Thyroid gland (tissue), 4 donors: Measurements from ENCODE around the gene CENPF. TPM values are rescaled to one million over a fixed set of nuclear protein-coding genes. Genes with fewer than 3 reads are reported as not detected.

Experiments used
- DNase-seq, 2 donors: peaks; one replicate each; pipeline ENCODE4 v3.0.0-alpha.2; 2019
- H3K27ac ChIP-seq, 3 donors: fragments of 200-600 bp; sonication (generic); 1 replicate in 2 of 3; 2 replicates in 1 of 3; pipeline ENCODE4 v1.5.1; 2016 to 2019; ENCODE audit warnings: mild to moderate bottlenecking in 1 of 3, moderate library complexity in 1 of 3
- H3K27me3 ChIP-seq: fragments of 200-600 bp; sonication (generic); one replicate; pipeline ENCODE4 v1.5.1; 2019
- H3K36me3 ChIP-seq, 2 donors: fragments of 200-600 bp; sonication (generic); one replicate each; pipeline ENCODE4 v1.5.1; 2016 to 2019
- H3K4me1 ChIP-seq, 2 donors: fragments of 200-600 bp; sonication (generic); one replicate each; pipeline ENCODE4 v1.5.1; 2017 to 2019
- H3K4me3 ChIP-seq, 3 donors: fragments of 200-600 bp; sonication (generic); replicated peaks in 1 of 3; 1 replicate in 2 of 3; 2 replicates in 1 of 3; pipeline ENCODE4 v1.5.1; 2016; ENCODE audit warnings: mild to moderate bottlenecking in 1 of 3
- H3K9me3 ChIP-seq: fragments of 200-600 bp; sonication (generic); one replicate; pipeline ENCODE4 v1.5.1; 2017
- CTCF ChIP-seq, 6 experiments: fragments of 200-600 bp in 3 of 6; fragments of 450-650 bp in 3 of 6; sonication (generic) in 3 of 6; IDR thresholded peaks; one replicate each; pipeline ENCODE4 v1.5.1; 2016 to 2019; ENCODE audit warnings: antibody characterized with exemption in 6 of 6, mild to moderate bottlenecking in 2 of 6, inconsistent platforms in 1 of 6, moderate library complexity in 1 of 6
- POLR2A ChIP-seq, 2 donors: fragments of 450-650 bp; IDR thresholded peaks; one replicate each; pipeline ENCODE4 v1.6.1; 2017; ENCODE audit warnings: antibody characterized with exemption in 2 of 2, mild to moderate bottlenecking in 2 of 2, moderate library complexity in 1 of 2
- WGBS, 2 donors: methylation state at CpG; one replicate each; pipeline ENCODE4 v1.1.5; 2017; 5-methylcytosine and 5-hydroxymethylcytosine counted together
- intact Hi-C: fragments of 100-400 bp; cut with DNase I; formaldehyde crosslinking; loops from one replicate; pipeline ENCODE4 v1.15.1; 2023
- total RNA-seq, 4 donors: library from RNA; depleted of rRNA; stranded (reverse); fragments of >200 nt; gene quantifications; one replicate each; pipeline ENCODE4 v1.2.3, GENCODE V29; 2016

CENPF gene, protein sequence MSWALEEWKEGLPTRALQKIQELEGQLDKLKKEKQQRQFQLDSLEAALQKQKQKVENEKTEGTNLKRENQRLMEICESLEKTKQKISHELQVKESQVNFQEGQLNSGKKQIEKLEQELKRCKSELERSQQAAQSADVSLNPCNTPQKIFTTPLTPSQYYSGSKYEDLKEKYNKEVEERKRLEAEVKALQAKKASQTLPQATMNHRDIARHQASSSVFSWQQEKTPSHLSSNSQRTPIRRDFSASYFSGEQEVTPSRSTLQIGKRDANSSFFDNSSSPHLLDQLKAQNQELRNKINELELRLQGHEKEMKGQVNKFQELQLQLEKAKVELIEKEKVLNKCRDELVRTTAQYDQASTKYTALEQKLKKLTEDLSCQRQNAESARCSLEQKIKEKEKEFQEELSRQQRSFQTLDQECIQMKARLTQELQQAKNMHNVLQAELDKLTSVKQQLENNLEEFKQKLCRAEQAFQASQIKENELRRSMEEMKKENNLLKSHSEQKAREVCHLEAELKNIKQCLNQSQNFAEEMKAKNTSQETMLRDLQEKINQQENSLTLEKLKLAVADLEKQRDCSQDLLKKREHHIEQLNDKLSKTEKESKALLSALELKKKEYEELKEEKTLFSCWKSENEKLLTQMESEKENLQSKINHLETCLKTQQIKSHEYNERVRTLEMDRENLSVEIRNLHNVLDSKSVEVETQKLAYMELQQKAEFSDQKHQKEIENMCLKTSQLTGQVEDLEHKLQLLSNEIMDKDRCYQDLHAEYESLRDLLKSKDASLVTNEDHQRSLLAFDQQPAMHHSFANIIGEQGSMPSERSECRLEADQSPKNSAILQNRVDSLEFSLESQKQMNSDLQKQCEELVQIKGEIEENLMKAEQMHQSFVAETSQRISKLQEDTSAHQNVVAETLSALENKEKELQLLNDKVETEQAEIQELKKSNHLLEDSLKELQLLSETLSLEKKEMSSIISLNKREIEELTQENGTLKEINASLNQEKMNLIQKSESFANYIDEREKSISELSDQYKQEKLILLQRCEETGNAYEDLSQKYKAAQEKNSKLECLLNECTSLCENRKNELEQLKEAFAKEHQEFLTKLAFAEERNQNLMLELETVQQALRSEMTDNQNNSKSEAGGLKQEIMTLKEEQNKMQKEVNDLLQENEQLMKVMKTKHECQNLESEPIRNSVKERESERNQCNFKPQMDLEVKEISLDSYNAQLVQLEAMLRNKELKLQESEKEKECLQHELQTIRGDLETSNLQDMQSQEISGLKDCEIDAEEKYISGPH (N-terminal part only)
- total RNA-seq = 1 to 10 TPM in 1 of 4 donors, under 1 TPM in 3; 0.27 to 1.0 (median 0.55) TPM

DNA sequence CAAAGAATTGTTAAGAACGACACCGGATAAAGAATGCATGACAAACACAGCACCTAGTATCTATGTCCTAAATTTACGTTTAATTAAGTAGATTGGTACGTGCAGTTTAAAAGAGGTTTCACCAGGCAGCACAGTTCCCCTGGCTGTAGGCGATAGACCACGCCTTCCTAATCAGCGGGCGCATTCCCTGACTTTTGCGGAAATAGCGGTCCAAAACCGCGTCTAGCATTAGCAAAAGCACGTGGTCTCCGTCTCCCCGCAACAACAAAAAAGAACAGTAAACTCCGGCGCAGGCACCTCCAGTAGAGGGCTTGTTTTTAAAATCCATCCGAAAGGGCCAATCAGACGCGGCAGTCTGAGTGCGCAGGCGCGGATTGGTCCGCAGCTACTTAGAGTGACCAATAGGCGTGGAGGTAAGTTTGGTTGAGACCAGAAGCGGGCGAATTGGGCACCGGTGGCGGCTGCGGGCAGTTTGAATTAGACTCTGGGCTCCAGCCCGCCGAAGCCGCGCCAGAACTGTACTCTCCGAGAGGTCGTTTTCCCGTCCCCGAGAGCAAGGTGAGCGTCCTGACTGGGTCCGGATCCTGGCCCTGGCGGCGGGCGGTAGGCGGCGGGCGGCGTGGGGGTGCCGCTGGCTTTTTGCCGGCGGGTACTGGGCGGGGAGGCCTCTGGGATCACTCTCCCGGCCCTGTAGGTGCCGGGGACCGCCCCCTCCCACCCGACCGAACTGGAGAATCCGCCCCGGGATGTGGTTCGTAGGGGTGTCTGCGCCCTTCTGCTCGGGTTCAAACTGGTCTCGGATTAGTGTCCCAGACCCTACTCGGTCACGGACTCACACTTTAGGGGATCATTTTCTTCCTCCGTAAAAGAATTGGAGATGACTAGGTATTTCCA, at the start of gene CENPF:
CENPF (plus strand) TSS at position 432 of the 894 bp plus-strand sequence. CDS start 10,560 bp downstream, outside the sequence.
- Histone ChIP-seq H3K4me3 (peak within 1 kb of the TSS; percentile 20 to 54 (median 35)), H3K9me3 (no peaks in the 10 kb centered on the region), H3K36me3 (no peaks in the 10 kb centered on the region), H3K27ac (no peak within 1 kb of the TSS), H3K27me3 (no peaks in the 10 kb centered on the region), H3K4me1 (peaks cover 4% of the 10 kb centered on the region in 2 donors)
- peak in 4 of 6 experiments; percentile 17 to 32 (median 28) for TF ChIP-seq CTCF (IDR thresholded peaks at IDR 0.05)
- TF ChIP-seq POLR2A (IDR thresholded peaks at IDR 0.05) = no peak
- peak; percentile 95 for DNase-seq
- intact Hi-C loops = no loop called here
- 1% methylated on average over 18 to 39 of the region's 65 CpGs for WGBS, 2 donors

GRCh38 chr1:214557952-214558735, 44.9 kb upstream of the CENPF start:
- H3K36me3 ChIP-seq = no peaks in the 10 kb centered on the region
- H3K9me3 ChIP-seq = no peaks in the 10 kb centered on the region
- WGBS, 2 donors = 68 to 76% methylated on average over 8 of the region's 8 CpGs
- intact Hi-C loops = no loop called here
- H3K4me3 ChIP-seq = no peak overlapping the region
- no peak for DNase-seq
- H3K4me1 ChIP-seq = peaks cover 0 to under 1% of the 10 kb centered on the region in 2 donors
- TF ChIP-seq POLR2A (IDR thresholded peaks at IDR 0.05) = no peak
- TF ChIP-seq CTCF (IDR thresholded peaks at IDR 0.05) = no peak
- no peaks in the 10 kb centered on the region for H3K27me3 ChIP-seq
- H3K27ac ChIP-seq = no peak overlapping the region

DNA sequence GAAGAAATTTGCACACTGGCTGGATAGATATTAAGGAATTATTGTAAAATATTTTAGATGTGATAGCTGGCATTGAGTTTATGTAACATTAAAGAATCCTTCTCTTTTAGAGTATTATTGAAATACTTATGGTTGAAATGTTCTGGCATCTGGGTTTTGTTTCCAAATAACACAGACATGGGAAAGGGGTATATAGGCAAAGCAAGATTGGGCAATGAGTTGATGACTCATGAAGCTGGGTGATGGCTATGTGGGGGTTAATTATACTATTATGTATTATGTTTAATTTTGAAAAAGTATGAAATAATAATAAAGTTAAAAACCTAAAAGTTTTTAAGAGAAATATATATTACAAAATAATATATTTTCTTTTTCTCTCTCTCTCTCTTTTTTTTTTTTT, 39.1 kb upstream of the CENPF start:
- no peak for DNase-seq
- no peaks in the 10 kb centered on the region for H3K9me3 ChIP-seq
- H3K4me1 ChIP-seq = peaks cover 3 to 10% of the 10 kb centered on the region in 2 donors
- no peaks in the 10 kb centered on the region for H3K27me3 ChIP-seq
- TF ChIP-seq CTCF (IDR thresholded peaks at IDR 0.05) = no peak
- no peak for TF ChIP-seq POLR2A (IDR thresholded peaks at IDR 0.05)
- no peak overlapping the region for H3K27ac ChIP-seq
- no peak overlapping the region for H3K4me3 ChIP-seq
- H3K36me3 ChIP-seq = no peaks in the 10 kb centered on the region
- intact Hi-C loops = no loop called here

GRCh38 chr1:214565310-214565709, 37.7 kb upstream of the CENPF start:
- 92 to 95% methylated on average over 1 of the region's 1 CpG for WGBS, 2 donors
- Histone ChIP-seq H3K4me3 (no peak overlapping the region), H3K9me3 (no peaks in the 10 kb centered on the region), H3K27me3 (no peaks in the 10 kb centered on the region), H3K4me1 (peaks cover 3 to 10% of the 10 kb centered on the region in 2 donors), H3K27ac (no peak overlapping the region), H3K36me3 (no peaks in the 10 kb centered on the region)
- TF ChIP-seq POLR2A (IDR thresholded peaks at IDR 0.05) = no peak
- no peak for TF ChIP-seq CTCF (IDR thresholded peaks at IDR 0.05)
- intact Hi-C loops = no loop called here
- no peak for DNase-seq
